ENCODE measurements around the gene TEX9. TPM values are rescaled to one million over a fixed set of nuclear protein-coding genes. Genes with fewer than 3 reads are reported as not detected.

TEX9 gene
- total RNA-seq, 5 donors from 2014 or later (not counting 1 experiment from before 2014, with no cell fraction given), result 1.5 to 2.7 (median 1.9) TPM

DNA sequence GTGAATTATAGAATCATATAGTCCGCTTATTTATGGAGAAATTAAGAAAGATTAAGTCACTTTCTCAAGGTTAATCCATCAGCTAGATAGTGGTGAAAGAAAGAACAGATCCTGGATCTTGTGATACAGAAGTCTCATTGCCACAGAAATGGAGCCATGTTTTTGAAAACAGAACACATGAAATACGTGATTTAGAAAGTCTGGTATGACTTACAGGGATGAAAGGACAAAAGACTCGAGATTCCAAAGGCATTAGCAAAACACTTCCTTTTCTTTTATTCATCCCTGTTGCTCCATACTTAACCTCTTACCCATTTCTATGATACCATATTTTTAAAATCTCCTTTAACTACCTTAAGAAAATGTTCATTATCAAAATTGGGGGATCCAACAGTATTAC is 40.0 kb upstream of the TEX9 start:
- no peaks in the 10 kb centered on the region for H3K36me3 ChIP-seq (ENCODE audit: control insufficient read depth in 2 of 2, extremely low read depth in 1 of 2, insufficient read depth in 1 of 2, low read length in 1 of 2)
- ATAC-seq (replicated peaks in 1 of 4), result no peak

GRCh38 chr15:56327721-56328502 is 37.3 kb upstream of the TEX9 start:
- Histone ChIP-seq H3K9me3 (no peaks in the 10 kb centered on the region), H3K4me1 (ENCODE audit: control insufficient read depth in 1 of 2, extremely low read depth in 1 of 2, insufficient read depth in 2 of 2, low read length in 2 of 2) (no peaks in the 10 kb centered on the region), H3K36me3 (ENCODE audit: control insufficient read depth in 2 of 2, extremely low read depth in 1 of 2, insufficient read depth in 1 of 2, low read length in 1 of 2) (no peaks in the 10 kb centered on the region), H3K27ac (ENCODE audit: low read length) (no peak overlapping the region), H3K27me3 (replicated peaks in 1 of 2; ENCODE audit: control insufficient read depth in 2 of 2, extremely low read depth in 1 of 2, insufficient read depth in 2 of 2, low read length in 1 of 2) (no peaks in the 10 kb centered on the region), H3K4me3 (ENCODE audit: control insufficient read depth in 1 of 2, extremely low read depth in 1 of 2, low read length in 1 of 2) (no peak overlapping the region)
- POLR2A ChIA-PET, result no interaction called here
- DNase-seq (no peak), ATAC-seq (replicated peaks in 1 of 4) (no peak)
- no peak overlapping the region for H3K4me3 Mint-ChIP-seq
- peaks cover 7 to 42% (median 20%) of the 10 kb centered on the region in 3 donors for H3K9me3 Mint-ChIP-seq
- CTCF ChIA-PET, result no interaction called here
- no peak overlapping the region for H3K27ac Mint-ChIP-seq
- no peaks in the 10 kb centered on the region for H3K4me1 Mint-ChIP-seq
- no peaks in the 10 kb centered on the region for H3K36me3 Mint-ChIP-seq
- H3K27me3 Mint-ChIP-seq, result peaks cover 0 to 7% of the 10 kb centered on the region in 2 donors
- WGBS (ENCODE audit: insufficient coverage), result 96% methylated on average over 3 of the region's 6 CpGs

More for the DNA sequence above, 40.0 kb upstream of the TEX9 start:
- H3K4me1 Mint-ChIP-seq, result no peaks in the 10 kb centered on the region
- no peak overlapping the region for H3K27ac ChIP-seq (ENCODE audit: low read length)
- CTCF ChIA-PET, result no interaction called here
- H3K27me3 ChIP-seq (replicated peaks in 1 of 2; ENCODE audit: control insufficient read depth in 2 of 2, extremely low read depth in 1 of 2, insufficient read depth in 2 of 2, low read length in 1 of 2), result no peaks in the 10 kb centered on the region
- no peaks in the 10 kb centered on the region for H3K36me3 Mint-ChIP-seq
- 100% methylated on average over 1 of the region's 3 CpGs for WGBS (ENCODE audit: insufficient coverage)
- H3K27me3 Mint-ChIP-seq, result peaks cover 4 to 21% of the 10 kb centered on the region in 2 donors
- H3K4me3 Mint-ChIP-seq, result no peak overlapping the region
- peaks cover 9 to 30% (median 12%) of the 10 kb centered on the region in 3 donors for H3K9me3 Mint-ChIP-seq
- no peaks in the 10 kb centered on the region for H3K9me3 ChIP-seq
- no peak for DNase-seq
- H3K4me3 ChIP-seq (ENCODE audit: control insufficient read depth in 1 of 2, extremely low read depth in 1 of 2, low read length in 1 of 2), result no peak overlapping the region
- POLR2A ChIA-PET, result no interaction called here
- H3K27ac Mint-ChIP-seq, result no peak overlapping the region
- H3K4me1 ChIP-seq (ENCODE audit: control insufficient read depth in 1 of 2, extremely low read depth in 1 of 2, insufficient read depth in 2 of 2, low read length in 2 of 2), result no peaks in the 10 kb centered on the region

DNA sequence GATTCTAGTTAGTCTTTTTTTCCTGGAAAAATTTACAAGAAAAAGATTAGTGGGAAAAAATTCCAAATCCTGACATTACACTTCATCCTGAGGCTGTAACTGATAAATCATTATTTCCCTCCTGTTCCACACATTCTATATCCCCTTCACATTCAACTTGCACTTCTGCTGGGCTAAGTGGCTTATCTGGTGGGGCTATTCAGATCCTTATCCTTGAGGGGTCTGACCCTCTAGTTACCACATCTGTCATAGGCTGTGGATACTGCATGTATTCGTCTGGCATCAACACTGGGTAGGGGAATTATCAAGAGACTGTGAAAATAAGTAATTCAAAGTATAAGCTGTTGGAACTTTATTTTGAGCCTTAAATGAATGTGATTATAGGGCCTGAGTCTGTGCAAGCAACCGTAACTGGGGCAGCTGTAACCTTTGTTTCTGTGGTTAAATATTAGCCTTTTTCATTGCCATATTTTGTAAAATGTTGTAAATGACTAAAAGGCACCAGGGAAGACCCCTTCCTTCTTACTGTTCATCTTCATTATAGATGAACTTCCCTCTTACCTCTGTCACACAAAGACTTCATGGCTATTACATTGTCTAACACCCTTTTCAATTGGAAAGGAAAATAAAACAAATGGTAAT is 28.0 kb upstream of the TEX9 start:
- H3K4me3 ChIP-seq (ENCODE audit: control insufficient read depth in 1 of 2, extremely low read depth in 1 of 2, low read length in 1 of 2), result no peak overlapping the region
- peaks cover 2 to 3% of the 10 kb centered on the region in 2 donors for H3K27me3 Mint-ChIP-seq
- no peak for DNase-seq
- H3K9me3 Mint-ChIP-seq, result peaks cover 20 to 33% (median 21%) of the 10 kb centered on the region in 3 donors
- no peaks in the 10 kb centered on the region for H3K4me1 ChIP-seq (ENCODE audit: control insufficient read depth in 1 of 2, extremely low read depth in 1 of 2, insufficient read depth in 2 of 2, low read length in 2 of 2)
- no peaks in the 10 kb centered on the region for H3K4me1 Mint-ChIP-seq
- H3K36me3 ChIP-seq (ENCODE audit: control insufficient read depth in 2 of 2, extremely low read depth in 1 of 2, insufficient read depth in 1 of 2, low read length in 1 of 2), result no peaks in the 10 kb centered on the region
- H3K27me3 ChIP-seq (replicated peaks in 1 of 2; ENCODE audit: control insufficient read depth in 2 of 2, extremely low read depth in 1 of 2, insufficient read depth in 2 of 2, low read length in 1 of 2), result no peaks in the 10 kb centered on the region
- WGBS (ENCODE audit: insufficient coverage), result no CpG with 5 or more reads among the region's 2 CpGs
- ChIA-PET CTCF (no interaction called here), POLR2A (no interaction called here)
- H3K36me3 Mint-ChIP-seq, result no peaks in the 10 kb centered on the region
- H3K4me3 Mint-ChIP-seq, result no peak overlapping the region
- no peak overlapping the region for H3K27ac ChIP-seq (ENCODE audit: low read length)
- H3K27ac Mint-ChIP-seq, result no peak overlapping the region
- no peak for ATAC-seq (replicated peaks in 1 of 4)
- H3K9me3 ChIP-seq, result no peaks in the 10 kb centered on the region

DNA sequence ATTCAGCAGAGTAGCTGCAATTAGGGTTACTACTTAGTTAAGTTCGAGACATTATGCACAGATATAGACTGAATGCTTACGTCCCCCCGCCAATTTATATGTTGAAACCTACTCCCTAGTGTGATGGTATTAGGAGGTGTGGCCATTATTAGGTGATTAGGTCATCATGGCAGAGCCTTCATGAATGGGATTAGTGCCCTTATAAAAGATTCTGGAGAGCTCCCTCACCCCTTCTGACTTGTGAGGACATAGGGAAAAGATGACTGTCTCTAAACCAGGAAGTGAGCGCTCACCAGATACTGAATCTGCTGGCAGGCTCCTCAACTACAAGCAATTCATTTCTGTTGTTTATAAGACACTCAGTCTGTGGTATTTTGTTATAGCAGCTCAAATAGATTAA is 25.6 kb upstream of the TEX9 start:
- Mint-ChIP-seq H3K36me3 (no peaks in the 10 kb centered on the region), H3K27ac (no peak overlapping the region), H3K4me3 (no peak overlapping the region), H3K4me1 (no peaks in the 10 kb centered on the region), H3K9me3 (peaks cover 5 to 12% (median 8%) of the 10 kb centered on the region in 3 donors), H3K27me3 (peaks cover 2 to 3% of the 10 kb centered on the region in 2 donors)
- POLR2A ChIA-PET, result no interaction called here
- Histone ChIP-seq H3K9me3 (no peaks in the 10 kb centered on the region), H3K4me3 (ENCODE audit: control insufficient read depth in 1 of 2, extremely low read depth in 1 of 2, low read length in 1 of 2) (no peak overlapping the region), H3K27me3 (replicated peaks in 1 of 2; ENCODE audit: control insufficient read depth in 2 of 2, extremely low read depth in 1 of 2, insufficient read depth in 2 of 2, low read length in 1 of 2) (no peaks in the 10 kb centered on the region), H3K4me1 (ENCODE audit: control insufficient read depth in 1 of 2, extremely low read depth in 1 of 2, insufficient read depth in 2 of 2, low read length in 2 of 2) (no peaks in the 10 kb centered on the region), H3K27ac (ENCODE audit: low read length) (no peak overlapping the region), H3K36me3 (ENCODE audit: control insufficient read depth in 2 of 2, extremely low read depth in 1 of 2, insufficient read depth in 1 of 2, low read length in 1 of 2) (no peaks in the 10 kb centered on the region)
- 100% methylated on average over 2 of the region's 4 CpGs for WGBS (ENCODE audit: insufficient coverage)
- ATAC-seq (replicated peaks in 1 of 4) (no peak), DNase-seq (no peak)
- CTCF ChIA-PET, result interaction anchor here in 1 of 2 donors (0.7 kb wide), 1 partner anchor 1115 kb away, joined by 3 read pairs; no protein-coding TSS in a partner anchor

DNA sequence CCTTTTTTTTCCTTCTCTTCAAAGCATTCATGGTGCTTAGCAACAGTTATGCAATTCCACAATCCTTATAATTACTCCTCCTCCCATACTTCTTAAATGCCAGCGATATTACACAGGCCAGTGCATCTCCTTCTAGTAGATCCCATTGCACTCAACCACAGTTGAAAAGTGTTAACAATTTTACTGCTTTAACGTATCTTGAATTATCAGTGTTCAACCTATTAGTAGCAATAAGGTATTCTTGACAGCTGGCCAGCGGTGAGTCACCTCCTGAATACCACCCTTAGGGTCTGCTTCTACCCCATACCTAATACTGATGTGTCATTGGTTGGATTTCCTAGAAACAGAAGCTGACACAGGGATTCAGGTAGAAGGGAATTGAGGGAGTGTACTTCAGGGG is 24.0 kb upstream of the TEX9 start:
- no peaks in the 10 kb centered on the region for H3K9me3 ChIP-seq
- no peaks in the 10 kb centered on the region for H3K4me1 ChIP-seq (ENCODE audit: control insufficient read depth in 1 of 2, extremely low read depth in 1 of 2, insufficient read depth in 2 of 2, low read length in 2 of 2)
- H3K4me3 ChIP-seq (ENCODE audit: control insufficient read depth in 1 of 2, extremely low read depth in 1 of 2, low read length in 1 of 2), result no peak overlapping the region
- WGBS (ENCODE audit: insufficient coverage), result 100% methylated on average over 1 of the region's 3 CpGs
- H3K36me3 Mint-ChIP-seq, result no peaks in the 10 kb centered on the region
- POLR2A ChIA-PET, result no interaction called here
- DNase-seq (no peak), ATAC-seq (replicated peaks in 1 of 4) (no peak)
- H3K27ac Mint-ChIP-seq, result no peak overlapping the region
- H3K27me3 ChIP-seq (replicated peaks in 1 of 2; ENCODE audit: control insufficient read depth in 2 of 2, extremely low read depth in 1 of 2, insufficient read depth in 2 of 2, low read length in 1 of 2), result peaks cover 0 to 3% of the 10 kb centered on the region in 2 experiments
- H3K4me3 Mint-ChIP-seq, result no peak overlapping the region
- H3K27me3 Mint-ChIP-seq, result peaks cover 3 to 8% of the 10 kb centered on the region in 2 donors
- H3K36me3 ChIP-seq (ENCODE audit: control insufficient read depth in 2 of 2, extremely low read depth in 1 of 2, insufficient read depth in 1 of 2, low read length in 1 of 2), result no peaks in the 10 kb centered on the region
- peaks cover 0 to 4% (median 3%) of the 10 kb centered on the region in 3 donors for H3K9me3 Mint-ChIP-seq
- H3K4me1 Mint-ChIP-seq, result no peaks in the 10 kb centered on the region
- CTCF ChIA-PET, result no interaction called here
- H3K27ac ChIP-seq (ENCODE audit: low read length), result no peak overlapping the region

DNA sequence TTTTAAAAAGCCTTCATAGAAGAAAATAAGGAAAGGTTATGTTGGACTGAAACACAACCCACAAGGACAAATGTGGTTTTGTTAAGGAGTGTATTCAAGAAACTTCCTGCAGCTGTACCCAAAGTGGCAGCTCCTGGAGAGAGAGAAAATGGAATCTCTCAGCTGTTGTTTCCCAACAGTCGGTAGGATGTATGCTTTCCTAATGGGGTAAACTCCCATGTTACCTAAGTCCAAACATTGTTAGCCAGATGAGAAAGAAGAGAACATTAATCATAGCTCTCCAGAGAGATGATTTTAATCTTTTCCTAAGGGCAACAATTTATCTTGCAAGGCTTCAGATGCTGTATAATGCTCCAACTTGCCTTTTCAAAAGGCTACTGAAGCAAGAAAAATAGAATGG is 22.6 kb upstream of the TEX9 start:
- no peak overlapping the region for H3K27ac ChIP-seq (ENCODE audit: low read length)
- ChIA-PET POLR2A (no interaction called here), CTCF (no interaction called here)
- Mint-ChIP-seq H3K9me3 (no peaks in the 10 kb centered on the region), H3K36me3 (no peaks in the 10 kb centered on the region), H3K27me3 (peaks cover 3 to 8% of the 10 kb centered on the region in 2 donors), H3K4me3 (no peak overlapping the region), H3K27ac (no peak overlapping the region), H3K4me1 (no peaks in the 10 kb centered on the region)
- peaks cover 0 to 3% of the 10 kb centered on the region in 2 experiments for H3K27me3 ChIP-seq (replicated peaks in 1 of 2; ENCODE audit: control insufficient read depth in 2 of 2, extremely low read depth in 1 of 2, insufficient read depth in 2 of 2, low read length in 1 of 2)
- WGBS (ENCODE audit: insufficient coverage), result no CpG with 5 or more reads among the region's 1 CpG
- DNase-seq (no peak), ATAC-seq (replicated peaks in 1 of 4) (no peak)
- H3K4me3 ChIP-seq (ENCODE audit: control insufficient read depth in 1 of 2, extremely low read depth in 1 of 2, low read length in 1 of 2), result no peak overlapping the region
- no peaks in the 10 kb centered on the region for H3K9me3 ChIP-seq
- H3K4me1 ChIP-seq (ENCODE audit: control insufficient read depth in 1 of 2, extremely low read depth in 1 of 2, insufficient read depth in 2 of 2, low read length in 2 of 2), result no peaks in the 10 kb centered on the region
- H3K36me3 ChIP-seq (ENCODE audit: control insufficient read depth in 2 of 2, extremely low read depth in 1 of 2, insufficient read depth in 1 of 2, low read length in 1 of 2), result no peaks in the 10 kb centered on the region

All from T-cell (primary cell).